Stimulated activated CD4-positive, alpha-beta T cell treated with anti-CD3 and anti-CD28 coated beads, TNF-alpha, amount 100 ng/mL, for 1 hour (primary cell): ENCODE measurements around the gene RBM25.
"Not testable (repeated sequence)": the region's sequence is repeated elsewhere in the genome, so short reads cannot be mapped to it uniquely, and the experiment has no call there.

ENCODE experiments used
- DNase-seq, 3 donors: peaks; one replicate each; pipeline ENCODE4 v3.0.0-alpha.2; 2020; ENCODE audit warnings: low read depth in 3 of 3, low spot score in 1 of 3

The RBM25 gene

DNA sequence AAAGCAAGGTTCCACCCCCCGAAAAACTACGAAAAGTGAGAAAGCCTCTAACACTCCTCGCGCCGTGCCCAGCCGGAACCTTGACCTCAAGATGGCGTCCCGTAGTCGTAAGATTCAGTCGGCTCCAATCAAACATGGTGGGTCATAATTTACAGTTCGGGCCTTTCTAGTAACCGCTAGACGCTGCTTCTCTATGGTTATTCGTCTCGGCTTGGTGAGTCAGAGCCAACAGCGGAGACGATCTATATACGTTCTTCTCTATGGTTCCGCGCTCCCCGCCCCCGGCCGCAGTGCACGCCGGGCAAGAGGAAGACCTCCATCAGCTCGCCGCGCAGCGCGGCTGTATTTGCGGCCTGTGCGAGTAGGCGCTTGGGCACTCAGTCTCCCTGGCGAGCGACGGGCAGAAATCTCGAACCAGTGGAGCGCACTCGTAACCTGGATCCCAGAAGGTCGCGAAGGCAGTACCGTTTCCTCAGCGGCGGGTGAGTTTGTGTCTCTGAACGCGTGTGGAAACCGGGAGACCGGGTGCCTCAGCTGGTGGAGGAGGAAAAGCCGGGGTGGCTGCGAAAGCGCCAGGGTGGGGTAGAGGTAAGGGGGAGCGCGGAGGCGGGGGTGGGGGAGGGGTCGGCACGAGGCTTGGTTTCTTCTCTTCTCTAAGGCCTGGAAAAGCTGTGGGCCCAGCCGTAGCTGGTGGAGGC lies at the start of gene RBM25:
Gene RBM25, plus strand, starts transcription at position 311 of the 698 bp plus-strand sequence. CDS start 13,108 bp downstream, outside the sequence.
- DNase-seq = peak; percentile 87 to 92 (median 88)

DNA sequence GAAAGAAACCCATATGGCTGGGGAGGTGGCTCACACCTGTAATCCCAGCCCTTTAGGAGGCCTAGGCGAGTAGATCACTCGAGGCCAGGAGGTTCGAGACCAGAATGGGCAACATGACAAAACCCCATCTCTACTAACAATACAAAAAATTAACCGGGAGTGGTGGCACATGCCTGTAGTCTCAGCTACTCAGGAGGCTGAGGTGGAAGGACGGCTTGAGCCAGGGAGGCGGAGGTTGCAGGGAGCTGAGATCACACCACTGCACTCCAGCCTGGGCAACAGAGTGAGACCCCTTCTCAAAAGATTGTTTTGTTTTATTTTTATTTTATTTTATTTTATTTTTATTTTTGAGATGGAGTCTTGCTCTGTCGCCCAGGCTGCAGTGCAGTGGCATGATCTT lies 47.1 kb upstream of the RBM25 start:
- not testable (repeated sequence) for DNase-seq

- no peak for DNase-seq
Observed at GRCh38 chr14:73014105-73014504, 44.2 kb upstream of the RBM25 start.

- DNase-seq = not testable (repeated sequence)
Observed at GRCh38 chr14:73015552-73015951, 42.8 kb upstream of the RBM25 start.

- DNase-seq = not testable (repeated sequence)
Observed at GRCh38 chr14:73016011-73016410, 42.3 kb upstream of the RBM25 start.

DNA sequence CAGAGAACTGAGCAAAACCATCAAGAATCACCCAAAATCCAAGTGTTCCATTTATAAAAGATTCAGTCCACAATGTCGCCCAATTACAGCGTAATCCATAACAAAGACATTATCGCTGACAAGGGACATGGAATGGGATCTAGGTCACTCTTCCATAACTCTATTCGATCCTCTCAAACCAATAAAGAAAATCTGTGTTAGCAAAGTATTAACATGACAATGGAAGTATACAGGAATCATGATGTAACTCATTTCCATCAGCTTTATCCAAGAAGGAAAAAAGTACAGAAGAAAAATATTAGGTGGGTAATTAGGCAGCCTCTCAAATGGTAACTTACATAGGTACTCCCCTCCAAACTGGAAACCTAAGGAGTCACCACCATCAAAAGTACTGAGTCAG lies 36.3 kb upstream of the RBM25 start:
- no peak for DNase-seq

- no peak for DNase-seq
Observed at GRCh38 chr14:73025544-73025943, 32.8 kb upstream of the RBM25 start.

GRCh38 chr14:73026243-73026844 lies 32.0 kb upstream of the RBM25 start:
- no peak for DNase-seq

- DNase-seq = peak; percentile 71 to 75 (median 73)
Observed at GRCh38 chr14:73026845-73027542, 31.3 kb upstream of the RBM25 start, which contains the start of gene ZFYVE1. Gene ZFYVE1 (minus strand): TSS chr14:73027106. CDS start chr14:73024508, 2,598 bp downstream.

DNA sequence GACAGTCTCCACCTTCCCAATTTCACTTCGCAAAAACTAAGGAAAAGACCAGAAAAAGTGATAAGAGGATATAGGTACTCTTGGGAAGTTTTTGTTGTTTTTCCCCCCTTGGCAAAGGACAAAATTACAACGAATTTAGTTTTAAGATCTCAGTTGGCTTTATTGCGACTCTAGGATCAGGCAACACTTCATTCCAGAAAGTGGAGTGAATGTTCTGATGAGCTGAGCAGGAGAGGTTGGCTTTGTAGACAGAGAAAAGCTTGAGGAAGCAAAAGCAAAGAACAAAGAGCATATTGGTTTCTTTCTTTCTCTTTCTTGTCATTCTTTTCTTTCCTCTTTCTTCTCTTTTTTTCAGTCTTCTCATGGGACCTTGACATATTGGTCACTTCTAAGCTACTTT lies 30.8 kb upstream of the RBM25 start:
- no peak for DNase-seq

GRCh38 chr14:73027984-73028383 lies 30.4 kb upstream of the RBM25 start:
- no peak for DNase-seq

DNA sequence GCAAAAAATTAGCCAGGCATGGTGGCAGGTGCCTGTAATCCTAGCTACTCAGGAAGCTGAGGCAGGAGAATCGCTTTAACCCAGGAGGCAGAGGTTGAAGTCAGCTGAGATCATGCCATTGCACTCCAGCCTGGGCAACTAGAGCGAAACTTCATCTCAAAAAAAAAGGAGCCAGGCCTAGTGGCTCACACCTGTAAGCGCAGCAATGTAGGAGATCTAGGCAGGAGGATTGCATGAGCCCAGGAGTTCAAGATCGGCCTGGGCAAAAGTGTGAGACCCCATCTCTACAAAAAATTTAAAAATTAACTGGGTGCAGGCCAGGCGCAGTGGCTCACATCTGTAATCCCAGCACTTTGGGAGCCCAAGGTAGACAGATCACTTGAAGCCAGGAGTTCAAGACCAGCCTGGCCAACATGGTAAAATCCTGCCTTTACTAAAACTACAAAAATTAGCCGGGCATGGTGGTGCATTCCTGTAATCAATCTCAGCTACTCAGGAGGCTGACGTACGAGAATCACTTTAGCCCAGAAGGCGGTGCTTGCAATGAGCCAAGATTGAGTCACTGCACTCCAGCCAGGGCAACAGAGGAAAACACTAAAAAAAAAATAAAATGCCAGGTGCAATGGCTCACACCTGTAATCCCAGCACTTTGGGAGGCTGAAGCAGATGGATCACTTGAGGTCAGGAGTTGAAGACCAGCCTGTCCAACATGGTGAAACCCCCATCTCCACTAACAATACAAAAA lies 21.5 kb upstream of the RBM25 start:
- not testable (repeated sequence) for DNase-seq

- no peak for DNase-seq
Observed at GRCh38 chr14:73047808-73048207, 10.5 kb upstream of the RBM25 start.

DNA sequence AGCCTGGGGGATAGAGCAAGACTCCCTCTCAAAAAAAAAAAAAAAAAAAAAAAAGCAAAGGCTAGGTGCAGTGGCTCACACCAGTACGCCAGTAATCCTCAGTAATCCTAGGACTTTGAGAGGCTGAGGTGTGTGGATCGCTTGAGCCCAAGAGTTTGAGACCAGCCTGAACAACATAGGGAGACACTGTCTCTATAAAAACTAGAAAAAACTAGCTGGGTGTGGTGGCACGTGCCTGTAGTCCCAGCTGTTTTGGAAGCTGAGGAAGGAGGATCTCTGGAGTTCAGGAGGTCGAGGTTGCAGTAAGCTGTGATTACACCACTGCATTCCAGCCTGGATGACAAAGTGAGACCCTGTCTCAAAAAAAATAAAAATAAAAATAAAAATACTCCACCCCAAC lies 8.9 kb upstream of the RBM25 start:
- no peak for DNase-seq

DNA sequence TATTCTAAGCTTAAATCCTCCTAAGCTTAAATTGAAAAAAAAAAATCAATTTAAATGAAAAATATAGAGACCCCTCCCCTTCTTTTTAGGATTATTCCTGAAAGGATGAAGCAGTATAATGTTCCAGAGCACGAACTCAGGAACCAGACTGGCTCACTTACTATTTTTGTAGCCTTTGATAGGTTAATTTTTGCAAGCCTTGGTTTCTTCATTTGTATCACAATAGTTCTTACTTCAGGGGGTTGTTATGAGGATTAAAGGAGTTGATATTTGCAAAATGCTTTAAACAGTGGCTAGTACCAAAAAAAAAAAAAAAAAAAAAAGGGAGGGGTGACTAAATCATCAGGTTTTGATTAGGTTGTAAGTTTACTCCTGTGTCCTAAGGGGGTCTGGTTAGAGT lies 3.1 kb upstream of the RBM25 start:
- DNase-seq = no peak

DNA sequence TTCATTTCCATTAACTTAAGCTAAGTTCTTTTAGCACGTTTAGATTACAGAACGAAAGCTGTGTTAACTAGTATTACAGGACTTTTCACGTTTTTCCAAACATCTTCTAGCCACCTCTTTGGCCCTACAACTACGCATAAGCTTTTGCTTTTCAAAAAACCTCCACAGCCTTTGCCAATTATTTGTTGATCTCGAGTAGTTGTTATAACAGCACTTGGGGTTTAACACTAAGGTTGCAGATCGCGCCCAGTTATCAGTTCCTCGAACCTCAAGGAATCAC lies 450 bp upstream of the RBM25 start:
- DNase-seq = no peak

GRCh38 chr14:73058922-73059673 lies 764 bp downstream of the RBM25 start:
- no peak for DNase-seq

- no peak for DNase-seq
Observed at GRCh38 chr14:73069585-73069984, 11.3 kb downstream of the RBM25 start.

- DNase-seq = no peak
Observed at GRCh38 chr14:73091044-73091443, 32.7 kb downstream of the RBM25 start.

GRCh38 chr14:73097421-73097820 lies 39.1 kb downstream of the RBM25 start:
- DNase-seq = no peak

DNA sequence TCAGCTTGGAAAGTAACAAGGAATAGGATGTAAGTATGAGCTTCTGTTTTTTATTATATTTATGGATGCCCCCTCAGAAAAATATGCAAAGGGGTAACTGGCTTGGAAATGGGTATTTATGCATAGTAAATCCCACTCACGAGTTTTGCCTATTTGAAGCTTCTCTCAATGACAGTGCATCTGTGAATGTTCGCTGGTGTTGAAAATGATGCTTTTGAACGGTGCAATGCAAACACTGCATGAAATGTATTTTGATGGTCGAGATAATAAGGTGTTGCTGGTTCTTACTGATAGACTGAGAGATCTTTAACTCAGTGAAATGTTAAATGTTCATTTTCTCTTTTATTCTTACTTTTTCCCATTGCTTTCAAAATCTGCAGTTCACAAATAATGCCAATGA lies 42.0 kb downstream of the RBM25 start:
- no peak for DNase-seq
